ENCODE results near the gene AGFG2.
"Not testable (repeated sequence)": the region's sequence is repeated elsewhere in the genome, so short reads cannot be mapped to it uniquely, and the experiment has no call there.

The AGFG2 gene

DNA sequence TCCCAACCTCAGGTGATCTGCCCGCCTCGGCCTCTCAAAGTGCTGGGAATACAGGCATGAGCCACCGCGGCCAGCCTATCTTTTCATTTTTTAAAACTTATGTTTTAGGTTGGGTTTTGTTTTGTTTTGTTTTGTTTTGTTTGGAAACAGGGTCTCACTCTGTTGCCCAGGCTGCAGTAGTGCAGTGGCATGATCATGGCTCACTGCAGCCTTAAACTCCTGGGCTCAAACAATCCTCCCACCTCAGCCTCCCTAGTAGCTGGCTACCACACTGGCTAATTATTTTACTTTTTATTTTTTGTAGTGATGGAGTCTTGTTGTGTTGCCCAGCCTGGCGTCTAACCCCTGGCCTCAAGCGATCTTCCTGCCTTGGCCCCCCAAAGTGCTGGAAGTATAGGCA is 19.4 kb upstream of the AGFG2 start:
- Histone ChIP-seq H3K4me3 (ENCODE audit: low read depth, low read length) (no peak overlapping the region), H3K27me3 (no peaks in the 10 kb centered on the region), H3K36me3 (no peaks in the 10 kb centered on the region), H3K4me1 (no peaks in the 10 kb centered on the region; the same call in 1 of the 2 replicates), H3K9me3 (no peaks in the 10 kb centered on the region)
- no peak for DNase-seq
- TF ChIP-seq CTCF (IDR thresholded peaks at IDR 0.05; ENCODE audit: low read depth, low read length) = no peak

GRCh38 chr7:100520138-100520537 is 18.9 kb upstream of the AGFG2 start:
- Histone ChIP-seq H3K4me3 (ENCODE audit: low read depth, low read length) (no peak overlapping the region), H3K36me3 (no peaks in the 10 kb centered on the region), H3K27me3 (no peaks in the 10 kb centered on the region), H3K4me1 (no peaks in the 10 kb centered on the region; the same call in 1 of the 2 replicates), H3K9me3 (no peaks in the 10 kb centered on the region)
- no peak for TF ChIP-seq CTCF (IDR thresholded peaks at IDR 0.05; ENCODE audit: low read depth, low read length)
- no peak for DNase-seq

- Histone ChIP-seq H3K9me3 (no peaks in the 10 kb centered on the region), H3K36me3 (no peaks in the 10 kb centered on the region), H3K4me3 (ENCODE audit: low read depth, low read length) (no peak overlapping the region), H3K27me3 (no peaks in the 10 kb centered on the region), H3K4me1 (no peaks in the 10 kb centered on the region)
- no peak for DNase-seq
- no peak for TF ChIP-seq CTCF (IDR thresholded peaks at IDR 0.05; ENCODE audit: low read depth, low read length)
Observed at GRCh38 chr7:100521076-100521475, 17.9 kb upstream of the AGFG2 start.

DNA sequence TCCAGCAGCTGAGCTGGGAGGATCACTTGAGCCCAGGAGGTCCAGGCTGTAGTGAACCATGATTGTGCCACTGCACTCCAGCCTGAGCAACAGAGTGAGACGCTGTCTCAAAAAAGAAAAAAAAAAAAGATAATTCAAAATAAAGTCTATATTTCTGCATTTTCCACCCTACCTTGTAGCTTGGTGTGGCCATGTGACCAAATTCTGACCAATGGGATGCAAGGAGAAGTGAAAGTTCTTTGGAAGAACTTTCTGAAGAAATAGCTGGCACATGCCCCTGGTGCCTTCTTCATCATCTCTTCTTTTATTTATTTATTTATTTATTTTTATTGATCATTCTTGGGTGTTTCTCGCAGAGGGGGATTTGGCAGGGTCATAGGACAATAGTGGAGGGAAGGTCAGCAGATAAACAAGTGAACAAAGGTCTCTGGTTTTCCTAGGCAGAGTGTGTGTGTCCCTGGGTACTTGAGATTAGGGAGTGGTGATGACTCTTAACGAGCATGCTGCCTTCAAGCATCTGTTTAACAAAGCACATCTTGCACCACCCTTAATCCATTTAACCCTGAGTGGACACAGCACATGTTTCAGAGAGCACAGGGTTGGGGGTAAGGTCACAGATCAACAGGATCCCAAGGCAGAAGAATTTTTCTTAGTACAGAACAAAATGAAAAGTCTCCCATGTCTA is 17.0 kb upstream of the AGFG2 start:
- not testable (repeated sequence) for H3K9me3 ChIP-seq; H3K36me3 ChIP-seq; H3K4me3 ChIP-seq (ENCODE audit: low read depth, low read length); DNase-seq; H3K4me1 ChIP-seq; H3K27me3 ChIP-seq

- not testable (repeated sequence) for DNase-seq; H3K9me3 ChIP-seq; H3K4me3 ChIP-seq (ENCODE audit: low read depth, low read length); H3K4me1 ChIP-seq; H3K27me3 ChIP-seq; H3K36me3 ChIP-seq
Observed at GRCh38 chr7:100523192-100523591, 15.8 kb upstream of the AGFG2 start.

DNA sequence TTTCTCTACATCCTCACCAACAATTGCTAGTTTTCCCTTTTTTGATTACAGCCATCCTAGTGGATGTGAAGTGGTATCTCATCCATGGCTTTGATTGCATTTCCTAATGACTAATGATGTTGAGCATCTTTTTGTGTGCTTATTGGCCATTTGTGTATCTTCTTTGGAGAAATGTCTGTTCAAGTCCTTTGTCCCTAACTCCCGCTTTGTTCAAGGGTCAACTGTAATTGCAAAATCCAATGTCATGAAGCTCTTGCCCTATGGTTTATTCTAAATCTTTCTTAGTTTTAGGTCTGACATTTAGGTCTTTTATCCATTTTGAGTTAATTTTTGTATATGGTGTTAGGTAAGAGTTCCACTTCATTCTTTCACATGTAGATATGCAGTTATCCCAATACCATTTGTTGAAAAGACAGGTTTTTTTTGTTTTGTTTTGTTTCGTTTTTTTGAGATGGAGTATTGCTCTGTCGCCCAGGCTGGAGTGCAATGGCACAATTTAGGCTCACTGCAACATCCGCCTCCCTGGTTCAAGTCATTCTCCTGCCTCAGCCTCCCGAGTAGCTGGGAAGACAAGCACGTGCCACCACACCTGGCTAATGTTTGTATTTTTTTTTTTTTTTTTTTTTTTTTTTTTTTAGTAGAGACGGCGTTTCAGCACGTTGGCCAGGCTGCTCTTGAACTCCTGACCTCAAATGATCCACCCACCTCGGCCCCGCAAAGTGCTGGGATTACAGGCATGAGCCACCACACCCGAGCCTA is 10.7 kb upstream of the AGFG2 start:
- not testable (repeated sequence) for H3K9me3 ChIP-seq; H3K4me3 ChIP-seq (ENCODE audit: low read depth, low read length); DNase-seq; H3K36me3 ChIP-seq; H3K4me1 ChIP-seq; H3K27me3 ChIP-seq

DNA sequence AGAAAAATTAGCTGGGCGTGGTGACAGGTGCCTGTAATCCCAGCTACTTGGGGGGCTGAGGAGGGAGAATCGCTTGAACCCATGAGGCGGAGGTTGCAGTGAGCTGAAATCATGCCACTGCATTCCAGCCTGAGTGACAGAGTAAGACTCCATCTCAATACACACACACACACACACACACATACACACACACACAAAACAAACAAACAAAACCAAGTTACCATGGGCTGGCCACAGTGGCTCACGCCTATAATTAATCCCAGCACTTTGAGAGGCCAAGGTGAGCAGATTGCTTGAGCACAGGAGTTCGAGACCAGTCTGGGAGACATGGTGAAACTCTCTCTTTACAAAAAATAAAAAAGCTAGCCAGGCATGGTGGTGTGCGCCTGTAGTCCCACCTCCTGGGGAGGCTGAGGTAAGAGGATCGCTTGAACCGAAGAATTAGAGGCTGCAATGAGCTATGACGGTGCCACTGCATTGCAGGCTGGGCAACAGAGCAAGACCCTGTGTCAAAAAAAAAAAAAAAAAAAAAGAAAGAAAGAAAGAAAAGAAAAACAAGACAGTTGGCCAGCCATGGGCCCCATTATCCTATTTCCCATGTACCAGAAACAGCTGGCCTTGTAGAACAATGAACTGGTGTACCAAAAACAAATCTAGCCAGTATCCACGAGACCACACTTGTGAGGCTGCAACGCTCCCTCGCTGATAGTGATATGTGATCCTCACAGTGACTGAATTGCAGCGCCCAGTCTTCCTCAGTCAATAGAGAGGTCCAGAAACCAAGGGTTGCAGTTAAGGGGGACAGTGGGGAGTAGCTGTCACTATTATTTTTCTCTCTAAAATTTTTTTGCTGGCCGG is 6.6 kb upstream of the AGFG2 start:
- H3K27me3 ChIP-seq = no peaks in the 10 kb centered on the region
- H3K4me3 ChIP-seq (ENCODE audit: low read depth, low read length) = no peak overlapping the region
- no peaks in the 10 kb centered on the region for H3K9me3 ChIP-seq
- DNase-seq = no peak
- no peaks in the 10 kb centered on the region for H3K36me3 ChIP-seq
- no peaks in the 10 kb centered on the region for H3K4me1 ChIP-seq
- no peak for TF ChIP-seq CTCF (IDR thresholded peaks at IDR 0.05; ENCODE audit: low read depth, low read length)

DNA sequence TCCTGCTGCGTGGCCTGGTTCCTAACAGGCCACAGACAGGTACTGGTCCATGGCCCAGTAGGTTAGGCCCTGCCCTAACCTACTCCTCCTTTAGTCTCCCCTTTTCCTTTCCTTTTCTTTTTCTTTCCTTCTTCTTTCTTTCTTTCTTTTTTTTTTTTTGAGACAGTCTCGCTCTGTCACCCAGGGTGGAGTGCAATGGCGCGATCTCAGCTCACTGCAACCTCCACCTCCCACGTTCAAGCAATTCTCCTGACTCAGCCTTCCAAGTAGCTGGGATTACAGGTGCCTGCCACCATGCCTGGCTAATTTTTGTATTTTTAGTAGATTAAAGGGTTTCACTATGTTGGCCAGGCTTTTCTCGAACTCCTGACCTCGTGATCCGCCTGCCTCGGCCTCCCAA is 3.0 kb upstream of the AGFG2 start:
- DNase-seq; H3K9me3 ChIP-seq; H3K27me3 ChIP-seq; H3K36me3 ChIP-seq; H3K4me1 ChIP-seq; H3K4me3 ChIP-seq (ENCODE audit: low read depth, low read length): not testable (repeated sequence)

DNA sequence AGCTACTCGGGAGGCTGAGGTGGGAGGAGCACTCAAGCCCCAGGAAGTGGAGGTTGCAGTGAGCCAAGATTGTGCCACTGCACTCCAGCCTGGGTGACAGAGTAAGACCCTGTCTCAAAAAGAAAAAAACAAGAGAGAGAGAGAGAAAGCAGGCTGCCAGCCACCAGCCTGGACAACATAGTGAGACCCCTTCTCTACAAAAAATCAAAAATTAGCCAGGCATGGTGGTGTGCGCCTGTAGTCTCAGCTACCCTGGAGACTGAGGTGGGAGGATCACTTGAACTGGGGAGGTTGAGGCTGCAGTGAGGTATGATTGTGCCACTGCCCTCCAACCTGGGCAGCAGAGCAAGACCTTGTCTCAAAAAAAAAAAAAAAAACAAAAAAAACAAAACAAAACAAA is 2.3 kb upstream of the AGFG2 start:
- not testable (repeated sequence) for H3K4me1 ChIP-seq; DNase-seq; H3K4me3 ChIP-seq (ENCODE audit: low read depth, low read length); H3K36me3 ChIP-seq; H3K27me3 ChIP-seq; H3K9me3 ChIP-seq
